Endothelial cell of umbilical vein (primary cell): ENCODE data around the gene KCND2.

Source experiments
- POLR2A ChIP-seq: IDR thresholded peaks from 2 replicates; pipeline ENCODE4 v1.6.1; 2012; ENCODE audit warnings: low read depth, mild to moderate bottlenecking, control low read depth, low read length
- POLR2AphosphoS5 ChIP-seq: IDR thresholded peaks from 2 replicates; pipeline ENCODE4 v1.6.1; 2012; ENCODE audit warnings: low read depth, mild to moderate bottlenecking, control low read depth, low read length, moderate library complexity; ENCODE audit not compliant: insufficient read depth

DNA sequence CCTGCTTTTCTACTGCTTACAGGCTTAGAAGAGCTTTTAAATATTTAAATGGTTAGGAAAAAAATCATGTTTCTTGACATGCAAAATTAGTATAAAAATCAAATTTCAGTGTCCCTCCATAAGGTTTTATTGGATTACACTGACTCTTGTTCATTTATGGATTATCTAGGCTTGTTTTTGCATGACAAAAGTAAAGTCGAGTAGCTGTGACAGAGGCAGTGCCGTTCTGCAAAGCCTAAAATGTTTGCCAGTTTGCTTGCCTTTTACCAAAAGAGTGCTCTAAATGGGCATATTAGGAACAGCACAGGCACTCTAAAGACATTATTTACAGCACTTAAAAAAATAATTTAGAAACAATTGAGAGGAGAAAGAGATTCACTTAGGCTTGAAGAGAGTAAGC, 445.4 kb downstream of the KCND2 start:
- TF ChIP-seq POLR2A = no peak
- TF ChIP-seq POLR2AphosphoS5 = no peak
